ENCODE results near the gene PHF13.

The PHF13 gene

DNA sequence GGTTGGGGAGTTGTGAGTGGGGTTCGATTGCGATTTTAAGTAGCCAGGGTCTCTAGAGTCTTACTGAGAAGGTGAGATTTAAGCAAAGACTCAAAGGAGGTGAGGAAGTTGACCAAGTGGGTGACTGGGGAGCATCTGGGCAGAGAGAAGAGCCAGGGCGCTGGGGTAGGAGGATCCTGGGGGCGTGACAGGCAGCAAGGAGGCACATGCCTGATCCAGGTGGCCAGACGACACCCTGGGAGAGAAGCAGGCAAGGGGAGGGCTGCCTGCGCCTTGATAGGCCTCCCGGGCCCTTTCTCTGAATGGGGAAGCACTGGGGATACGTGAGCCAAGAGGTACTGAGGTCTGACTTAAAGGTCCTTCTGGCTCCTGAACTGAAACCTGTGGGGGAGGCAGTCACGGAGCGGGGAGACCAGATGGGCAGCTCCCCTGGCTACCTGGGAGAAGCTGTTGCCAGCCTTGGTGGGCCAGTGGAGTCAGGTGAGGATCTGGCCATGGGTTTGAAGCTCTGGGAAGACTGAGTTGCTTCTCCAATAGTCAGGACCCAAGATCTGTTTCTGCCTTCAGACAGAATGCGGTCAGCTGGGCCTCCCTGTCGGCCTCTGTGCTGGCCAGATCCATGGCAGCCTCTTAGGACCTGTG, 28.3 kb upstream of the PHF13 start:
- TF ChIP-seq, protein P1, sequence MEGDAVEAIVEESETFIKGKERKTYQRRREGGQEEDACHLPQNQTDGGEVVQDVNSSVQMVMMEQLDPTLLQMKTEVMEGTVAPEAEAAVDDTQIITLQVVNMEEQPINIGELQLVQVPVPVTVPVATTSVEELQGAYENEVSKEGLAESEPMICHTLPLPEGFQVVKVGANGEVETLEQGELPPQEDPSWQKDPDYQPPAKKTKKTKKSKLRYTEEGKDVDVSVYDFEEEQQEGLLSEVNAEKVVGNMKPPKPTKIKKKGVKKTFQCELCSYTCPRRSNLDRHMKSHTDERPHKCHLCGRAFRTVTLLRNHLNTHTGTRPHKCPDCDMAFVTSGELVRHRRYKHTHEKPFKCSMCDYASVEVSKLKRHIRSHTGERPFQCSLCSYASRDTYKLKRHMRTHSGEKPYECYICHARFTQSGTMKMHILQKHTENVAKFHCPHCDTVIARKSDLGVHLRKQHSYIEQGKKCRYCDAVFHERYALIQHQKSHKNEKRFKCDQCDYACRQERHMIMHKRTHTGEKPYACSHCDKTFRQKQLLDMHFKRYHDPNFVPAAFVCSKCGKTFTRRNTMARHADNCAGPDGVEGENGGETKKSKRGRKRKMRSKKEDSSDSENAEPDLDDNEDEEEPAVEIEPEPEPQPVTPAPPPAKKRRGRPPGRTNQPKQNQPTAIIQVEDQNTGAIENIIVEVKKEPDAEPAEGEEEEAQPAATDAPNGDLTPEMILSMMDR (IDR thresholded peaks at IDR 0.05), result no peak
- peak overlapping the region; percentile 44 for H3K27ac ChIP-seq
- no peak overlapping the region for H3K4me3 ChIP-seq (ENCODE audit: low read depth in 1 of 2, low read length in 1 of 2)
- H3K27me3 ChIP-seq, result no peaks in the 10 kb centered on the region
- peaks cover 62% of the 10 kb centered on the region for H3K36me3 ChIP-seq
- H3K9me3 ChIP-seq, result no peaks in the 10 kb centered on the region
- peaks cover 35 to 41% of the 10 kb centered on the region in 2 experiments for H3K4me1 ChIP-seq (ENCODE audit: control insufficient read depth in 1 of 2, insufficient read depth in 1 of 2, low read depth in 1 of 2, low read length in 1 of 2)

DNA sequence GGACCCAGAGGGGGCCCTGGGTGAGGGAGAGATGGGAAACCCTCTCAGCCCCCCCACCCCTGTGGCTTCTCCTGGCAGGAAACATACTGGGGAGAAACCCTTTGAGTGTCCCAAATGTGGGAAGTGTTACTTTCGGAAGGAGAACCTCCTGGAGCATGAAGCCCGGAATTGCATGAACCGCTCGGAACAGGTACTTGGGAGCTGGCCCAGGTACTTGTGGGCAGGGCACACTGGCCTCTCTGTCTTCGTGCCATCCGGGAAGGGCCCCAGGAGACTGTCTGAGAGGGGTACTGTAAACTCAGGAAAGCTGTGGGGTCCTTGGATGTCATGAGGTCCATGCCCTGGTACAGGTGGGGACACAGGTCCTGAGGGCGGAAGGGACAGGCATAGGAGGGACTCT, 27.7 kb upstream of the PHF13 start:
- H3K4me1 ChIP-seq (ENCODE audit: control insufficient read depth in 1 of 2, insufficient read depth in 1 of 2, low read depth in 1 of 2, low read length in 1 of 2), result peaks cover 32 to 38% of the 10 kb centered on the region in 2 experiments
- H3K9me3 ChIP-seq, result no peaks in the 10 kb centered on the region
- no peak overlapping the region for H3K4me3 ChIP-seq (ENCODE audit: low read depth in 1 of 2, low read length in 1 of 2)
- peak overlapping the region; percentile 44 for H3K27ac ChIP-seq
- no peaks in the 10 kb centered on the region for H3K27me3 ChIP-seq
- H3K36me3 ChIP-seq, result peaks cover 69% of the 10 kb centered on the region
- TF ChIP-seq, protein P1 (IDR thresholded peaks at IDR 0.05), result no peak

GRCh38 chr1:6586404-6586816, 27.1 kb upstream of the PHF13 start:
- no peak overlapping the region for H3K4me3 ChIP-seq (ENCODE audit: low read depth in 1 of 2, low read length in 1 of 2)
- peaks cover 74% of the 10 kb centered on the region for H3K36me3 ChIP-seq
- no peaks in the 10 kb centered on the region for H3K9me3 ChIP-seq
- no peaks in the 10 kb centered on the region for H3K27me3 ChIP-seq
- H3K27ac ChIP-seq, result no peak overlapping the region
- peaks cover 32 to 38% of the 10 kb centered on the region in 2 experiments for H3K4me1 ChIP-seq (ENCODE audit: control insufficient read depth in 1 of 2, insufficient read depth in 1 of 2, low read depth in 1 of 2, low read length in 1 of 2)
- TF ChIP-seq, protein P1 (IDR thresholded peaks at IDR 0.05), result no peak

- TF ChIP-seq, protein P1 (IDR thresholded peaks at IDR 0.05), result no peak
- Histone ChIP-seq H3K27me3 (no peaks in the 10 kb centered on the region), H3K27ac (peak overlapping the region; percentile 18), H3K4me3 (ENCODE audit: low read depth in 1 of 2, low read length in 1 of 2) (no peak overlapping the region), H3K36me3 (peaks cover 84% of the 10 kb centered on the region), H3K4me1 (ENCODE audit: control insufficient read depth in 1 of 2, insufficient read depth in 1 of 2, low read depth in 1 of 2, low read length in 1 of 2) (peaks cover 32 to 38% of the 10 kb centered on the region in 2 experiments), H3K9me3 (no peaks in the 10 kb centered on the region)
Observed at GRCh38 chr1:6587261-6588005, 26.1 kb upstream of the PHF13 start.

DNA sequence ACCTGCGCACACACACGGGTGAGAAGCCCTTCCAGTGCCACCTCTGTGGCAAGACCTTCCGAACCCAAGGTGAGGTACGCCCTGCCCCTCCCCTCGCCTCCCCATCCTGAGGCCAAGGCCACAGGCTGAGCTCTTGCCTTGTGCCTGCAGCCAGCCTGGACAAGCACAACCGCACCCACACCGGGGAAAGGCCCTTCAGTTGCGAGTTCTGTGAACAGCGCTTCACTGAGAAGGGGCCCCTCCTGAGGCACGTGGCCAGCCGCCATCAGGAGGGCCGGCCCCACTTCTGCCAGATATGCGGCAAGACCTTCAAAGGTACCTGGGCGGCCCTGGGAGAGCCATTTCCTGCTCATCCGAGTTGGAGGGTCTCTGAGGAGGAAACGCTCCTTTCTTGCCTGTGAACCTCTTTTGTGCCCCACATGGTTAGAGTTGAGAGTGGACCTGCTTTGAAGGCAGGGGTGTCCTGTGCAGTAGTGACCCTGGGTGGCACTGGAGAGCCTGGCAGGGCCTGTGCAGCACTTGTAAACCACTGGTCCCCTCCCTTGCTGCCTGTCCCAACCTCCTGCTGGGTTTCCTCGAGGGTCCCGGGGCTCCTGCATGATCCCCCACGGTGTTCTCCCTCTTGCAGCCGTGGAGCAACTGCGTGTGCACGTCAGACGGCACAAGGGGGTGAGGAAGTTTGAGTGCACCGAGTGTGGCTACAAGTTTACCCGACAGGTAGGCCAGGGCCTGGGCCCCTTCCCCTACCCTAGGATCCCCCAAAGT, 25.2 kb upstream of the PHF13 start:
- Histone ChIP-seq H3K4me1 (ENCODE audit: control insufficient read depth in 1 of 2, insufficient read depth in 1 of 2, low read depth in 1 of 2, low read length in 1 of 2) (peaks cover 28 to 33% of the 10 kb centered on the region in 2 experiments), H3K9me3 (no peaks in the 10 kb centered on the region), H3K27ac (peak overlapping the region; percentile 18), H3K36me3 (peaks cover 93% of the 10 kb centered on the region), H3K27me3 (no peaks in the 10 kb centered on the region), H3K4me3 (ENCODE audit: low read depth in 1 of 2, low read length in 1 of 2) (no peak overlapping the region)
- TF ChIP-seq, protein P1 (IDR thresholded peaks at IDR 0.05), result no peak

Measured in neutrophil (primary cell).